Sigmoid colon (tissue), 7 donors: ENCODE data around the gene SMIM35. TPM values are rescaled to one million over a fixed set of nuclear protein-coding genes. Genes with fewer than 3 reads are reported as not detected.
A peak's percentile ranks its signal among the peaks of the same experiment; 100 is the strongest.

ENCODE experiments used
- DNase-seq: peaks from one replicate; pipeline ENCODE4 v3.0.0-alpha.2; 2019
- H3K27ac ChIP-seq, 4 donors: fragments of 200-600 bp; sonication (generic); one replicate each; pipeline ENCODE4 v1.5.1; 2016 to 2019; ENCODE audit warnings: mild to moderate bottlenecking in 1 of 4
- H3K27me3 ChIP-seq, 3 donors: fragments of 200-600 bp; sonication (generic); one replicate each; pipeline ENCODE4 v1.5.1; 2019; ENCODE audit warnings: mild to moderate bottlenecking in 1 of 3
- H3K36me3 ChIP-seq, 4 donors: fragments of 200-600 bp; sonication (generic); one replicate each; pipeline ENCODE4 v1.5.1; 2016 to 2019
- H3K4me1 ChIP-seq, 4 donors: fragments of 200-600 bp; sonication (generic); one replicate each; pipeline ENCODE4 v1.5.1; 2017 to 2019
- H3K4me3 ChIP-seq, 4 donors: fragments of 200-600 bp; sonication (generic); one replicate each; pipeline ENCODE4 v1.5.1; 2017 to 2019; ENCODE audit warnings: mild to moderate bottlenecking in 2 of 4, moderate library complexity in 1 of 4
- H3K9me3 ChIP-seq, 4 donors: fragments of 200-600 bp in 3 of 4; sonication (generic) in 3 of 4; one replicate each; pipeline versions ENCODE4 v1.5.1 to v1.6.1; 2013 to 2019
- CTCF ChIP-seq, 4 experiments: fragments of 450-650 bp in 3 of 4; fragments of 200-600 bp in 1 of 4; IDR thresholded peaks; one replicate each; pipeline ENCODE4 v1.5.1; 2016 to 2019; ENCODE audit warnings: antibody characterized with exemption in 4 of 4, mild to moderate bottlenecking in 3 of 4, moderate library complexity in 2 of 4
- EP300 ChIP-seq, 4 donors: sonication (generic); formaldehyde crosslinking; IDR thresholded peaks; one replicate each; pipeline ENCODE4 v1.6.1; 2017; ENCODE audit warnings: antibody characterized with exemption in 4 of 4
- POLR2A ChIP-seq, 2 donors: fragments of 450-650 bp; IDR thresholded peaks; one replicate each; pipeline ENCODE4 v1.6.1; 2016; ENCODE audit warnings: antibody characterized with exemption in 2 of 2, mild to moderate bottlenecking in 2 of 2, moderate library complexity in 2 of 2
- POLR2AphosphoS5 ChIP-seq, 4 donors: sonication (generic); formaldehyde crosslinking; IDR thresholded peaks; one replicate each; pipeline ENCODE4 v1.6.1; 2017; ENCODE audit warnings: antibody characterized with exemption in 4 of 4
- WGBS, 2 donors: extraction: QIAGEN DNeasy Blood & Tissue Kit; methylation state at CpG; one replicate each; pipeline ENCODE4 v1.1.7; 2013; 5-methylcytosine and 5-hydroxymethylcytosine counted together
- intact Hi-C: fragments of 100-400 bp; cut with DNase I; formaldehyde crosslinking; loops from one replicate; pipeline ENCODE4 v1.15.1; 2023
- polyA plus RNA-seq, 3 donors: library from polyadenylated mRNA; stranded (reverse); fragments of 200-250 nt; gene quantifications; one replicate each; pipeline ENCODE4 v1.2.3, GENCODE V29; 2013
- total RNA-seq, 4 donors: library from RNA; depleted of rRNA; stranded (reverse); fragments of >200 nt; gene quantifications; one replicate each; pipeline ENCODE4 v1.1.0, GENCODE V29; 2016
- donor health status: healthy with polysubstance abuse.
- donor health status: Bipolar disorder and iron deficiency.
- donor health status: healthy.

SMIM35 gene
- total and polyA plus RNA-seq, 7 donors, result 0.28 TPM; not detected in 6

GRCh38 chr11:117986981-117987574, 99.7 kb downstream of the SMIM35 start:
- Histone ChIP-seq H3K4me1 (peaks cover 0 to 15% (median 10%) of the 10 kb centered on the region in 4 donors), H3K9me3 (no peaks in the 10 kb centered on the region), H3K36me3 (no peaks in the 10 kb centered on the region), H3K27ac (peak overlapping the region; percentile 61 to 73 (median 64)), H3K4me3 (peak overlapping the region; percentile 34 to 56 (median 52)), H3K27me3 (no peaks in the 10 kb centered on the region)
- TF ChIP-seq EP300 (IDR thresholded peaks at IDR 0.05) (no peak), POLR2A (IDR thresholded peaks at IDR 0.05) (no peak)
- 57 to 71% methylated on average over 15 of the region's 15 CpGs for WGBS, 2 donors
- intact Hi-C loops, result no loop called here
- no peak for DNase-seq

- Histone ChIP-seq H3K9me3 (no peaks in the 10 kb centered on the region), H3K4me1 (peaks cover 0 to 15% (median 10%) of the 10 kb centered on the region in 4 donors), H3K27me3 (no peaks in the 10 kb centered on the region), H3K4me3 (peak within 1 kb of the TSS; percentile 34 to 56 (median 52)), H3K27ac (peak within 1 kb of the TSS; percentile 61 to 73 (median 64)), H3K36me3 (no peaks in the 10 kb centered on the region)
- intact Hi-C loops, result no loop called here
- no peak for TF ChIP-seq EP300 (IDR thresholded peaks at IDR 0.05)
- no peak for TF ChIP-seq CTCF (IDR thresholded peaks at IDR 0.05)
- peak; percentile 38 to 80 (median 66) for TF ChIP-seq POLR2AphosphoS5 (IDR thresholded peaks at IDR 0.05)
- peak in 1 of 2 donors; percentile 20 for TF ChIP-seq POLR2A (IDR thresholded peaks at IDR 0.05)
- DNase-seq, result peak; percentile 91
- WGBS, 2 donors, result 3% methylated on average over 71 of the region's 71 CpGs
These were observed 100.5 kb downstream of the SMIM35 start, which contains the start of gene IL10RA for GRCh38 chr11:117985953-117986887. Gene IL10RA, plus strand, starts transcription at chr11:117986394. Its CDS starts 74 bp downstream, at chr11:117986468.

GRCh38 chr11:117984476-117984875, 102.3 kb downstream of the SMIM35 start:
- peaks cover 0 to 15% (median 10%) of the 10 kb centered on the region in 4 donors for H3K4me1 ChIP-seq
- TF ChIP-seq CTCF (IDR thresholded peaks at IDR 0.05) (no peak), POLR2A (IDR thresholded peaks at IDR 0.05) (no peak), EP300 (IDR thresholded peaks at IDR 0.05) (no peak), POLR2AphosphoS5 (IDR thresholded peaks at IDR 0.05) (no peak)
- no peak overlapping the region for H3K4me3 ChIP-seq
- WGBS, 2 donors, result 86% methylated on average over 4 of the region's 4 CpGs
- no peak for DNase-seq
- no peaks in the 10 kb centered on the region for H3K9me3 ChIP-seq
- no peaks in the 10 kb centered on the region for H3K27me3 ChIP-seq
- intact Hi-C loops, result no loop called here
- no peaks in the 10 kb centered on the region for H3K36me3 ChIP-seq
- no peak overlapping the region for H3K27ac ChIP-seq

GRCh38 chr11:117983163-117983475, 103.6 kb downstream of the SMIM35 start:
- intact Hi-C loops, result no loop called here
- no peak for DNase-seq

More at GRCh38 chr11:117983163-117983475, 103.6 kb downstream of the SMIM35 start:
- H3K4me1 ChIP-seq, result peaks cover 0 to 15% (median 10%) of the 10 kb centered on the region in 4 donors
- no peaks in the 10 kb centered on the region for H3K36me3 ChIP-seq
- no peaks in the 10 kb centered on the region for H3K9me3 ChIP-seq
- H3K4me3 ChIP-seq, result no peak overlapping the region
- H3K27ac ChIP-seq, result no peak overlapping the region
- TF ChIP-seq POLR2A (IDR thresholded peaks at IDR 0.05), result no peak
- TF ChIP-seq POLR2AphosphoS5 (IDR thresholded peaks at IDR 0.05), result no peak
- TF ChIP-seq EP300 (IDR thresholded peaks at IDR 0.05), result no peak
- no peak for TF ChIP-seq CTCF (IDR thresholded peaks at IDR 0.05)
- 89 to 96% methylated on average over 3 of the region's 3 CpGs for WGBS, 2 donors
- H3K27me3 ChIP-seq, result no peaks in the 10 kb centered on the region
